Measurements from ENCODE around the gene AFF3.

DNA sequence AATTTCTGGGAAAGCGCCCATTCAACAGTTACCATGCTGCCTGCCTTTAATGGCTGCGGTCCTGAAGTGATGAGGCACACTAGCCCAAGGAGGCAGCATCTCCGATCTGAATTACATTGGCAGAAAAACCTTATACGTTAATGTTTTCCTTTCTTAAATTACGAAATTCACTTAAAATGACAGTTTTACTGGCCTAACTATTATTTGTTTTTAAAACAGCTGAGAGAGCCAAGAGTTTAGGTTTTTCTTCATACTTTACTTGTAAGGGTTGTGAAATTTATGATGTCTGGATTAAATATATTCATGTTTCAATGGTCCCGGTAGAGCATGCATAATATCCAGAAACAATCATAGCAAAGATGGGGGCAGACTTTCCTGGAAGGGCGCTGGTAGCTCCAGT is 537.4 kb downstream of the AFF3 start:
- no peak for TF ChIP-seq EP300 (IDR thresholded peaks at IDR 0.05; ENCODE audit: borderline replicate concordance)
- TF ChIP-seq, protein P1, sequence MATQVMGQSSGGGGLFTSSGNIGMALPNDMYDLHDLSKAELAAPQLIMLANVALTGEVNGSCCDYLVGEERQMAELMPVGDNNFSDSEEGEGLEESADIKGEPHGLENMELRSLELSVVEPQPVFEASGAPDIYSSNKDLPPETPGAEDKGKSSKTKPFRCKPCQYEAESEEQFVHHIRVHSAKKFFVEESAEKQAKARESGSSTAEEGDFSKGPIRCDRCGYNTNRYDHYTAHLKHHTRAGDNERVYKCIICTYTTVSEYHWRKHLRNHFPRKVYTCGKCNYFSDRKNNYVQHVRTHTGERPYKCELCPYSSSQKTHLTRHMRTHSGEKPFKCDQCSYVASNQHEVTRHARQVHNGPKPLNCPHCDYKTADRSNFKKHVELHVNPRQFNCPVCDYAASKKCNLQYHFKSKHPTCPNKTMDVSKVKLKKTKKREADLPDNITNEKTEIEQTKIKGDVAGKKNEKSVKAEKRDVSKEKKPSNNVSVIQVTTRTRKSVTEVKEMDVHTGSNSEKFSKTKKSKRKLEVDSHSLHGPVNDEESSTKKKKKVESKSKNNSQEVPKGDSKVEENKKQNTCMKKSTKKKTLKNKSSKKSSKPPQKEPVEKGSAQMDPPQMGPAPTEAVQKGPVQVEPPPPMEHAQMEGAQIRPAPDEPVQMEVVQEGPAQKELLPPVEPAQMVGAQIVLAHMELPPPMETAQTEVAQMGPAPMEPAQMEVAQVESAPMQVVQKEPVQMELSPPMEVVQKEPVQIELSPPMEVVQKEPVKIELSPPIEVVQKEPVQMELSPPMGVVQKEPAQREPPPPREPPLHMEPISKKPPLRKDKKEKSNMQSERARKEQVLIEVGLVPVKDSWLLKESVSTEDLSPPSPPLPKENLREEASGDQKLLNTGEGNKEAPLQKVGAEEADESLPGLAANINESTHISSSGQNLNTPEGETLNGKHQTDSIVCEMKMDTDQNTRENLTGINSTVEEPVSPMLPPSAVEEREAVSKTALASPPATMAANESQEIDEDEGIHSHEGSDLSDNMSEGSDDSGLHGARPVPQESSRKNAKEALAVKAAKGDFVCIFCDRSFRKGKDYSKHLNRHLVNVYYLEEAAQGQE (IDR thresholded peaks at IDR 0.05; ENCODE audit: low read depth): no peak

All from Ishikawa (cell line).